Neural cell (in vitro differentiated cells): ENCODE data around the gene MSI2. TPM values are rescaled to one million over a fixed set of nuclear protein-coding genes. Genes with fewer than 3 reads are reported as not detected.

Experiments used
- H2AFZ ChIP-seq: fragments of 200-600, 300-800 bp; sonication (generic), shearing (Covaris generic); 2 replicates; pipeline ENCODE4 v1.6.0; 2014; ENCODE audit warnings: low read depth, mild to moderate bottlenecking, antibody characterized with exemption, low read length, moderate library complexity
- H3F3A ChIP-seq: fragments of 200-600 bp; shearing (Covaris generic); 2 replicates; pipeline ENCODE4 v1.6.1; 2016; ENCODE audit warnings: mild to moderate bottlenecking, moderate library complexity, mixed read lengths, antibody characterized with exemption, low read length; ENCODE audit not compliant: insufficient read depth, poor library complexity, severe bottlenecking
- H3K27ac ChIP-seq: fragments of 200-600, 300-800 bp; sonication (generic), shearing (Covaris generic); 2 replicates; pipeline ENCODE4 v1.5.1; 2014; ENCODE audit warnings: mild to moderate bottlenecking, low read length, moderate library complexity
- H3K27me3 ChIP-seq: fragments of 300-800, 200-600 bp; sonication (generic), shearing (Covaris generic); 2 replicates; pipeline ENCODE4 v1.6.0; 2014; ENCODE audit warnings: mild to moderate bottlenecking, low read depth, low read length, moderate library complexity; ENCODE audit not compliant: insufficient read depth
- H3K36me3 ChIP-seq: fragments of 300-800, 200-600 bp; sonication (generic), shearing (Covaris generic); 2 replicates; pipeline ENCODE4 v1.5.1; 2014; ENCODE audit warnings: mild to moderate bottlenecking, antibody characterized with exemption, low read length, moderate library complexity; ENCODE audit not compliant: insufficient read depth
- H3K4me2 ChIP-seq: fragments of 300-800, 200-600 bp; sonication (generic), shearing (Covaris generic); 2 replicates; pipeline ENCODE4 v1.6.0; 2014; ENCODE audit warnings: mild to moderate bottlenecking, low read length
- H3K4me3 ChIP-seq: fragments of 300-800, 200-600 bp; sonication (generic), shearing (Covaris generic); 2 replicates; pipeline ENCODE4 v1.5.1; 2014; ENCODE audit warnings: mild to moderate bottlenecking, low read length, moderate library complexity
- H3K79me2 ChIP-seq: fragments of 200-600 bp; shearing (Covaris generic); replicated peaks from 2 replicates; pipeline ENCODE4 v1.6.0; 2014; ENCODE audit warnings: mild to moderate bottlenecking, low read length, moderate library complexity; ENCODE audit not compliant: insufficient read depth
- H3K9ac ChIP-seq: fragments of 300-800, 200-600 bp; sonication (generic), shearing (Covaris generic); 2 replicates; pipeline ENCODE4 v1.6.1; 2016; ENCODE audit warnings: mild to moderate bottlenecking, low read length, mixed read lengths
- H3K9me2 ChIP-seq: fragments of 200-600 bp; shearing (Covaris generic); 2 replicates; pipeline ENCODE4 v1.6.1; 2016; ENCODE audit warnings: mild to moderate bottlenecking, low read length, mixed read lengths; ENCODE audit not compliant: insufficient read depth
- H3K9me3 ChIP-seq: fragments of 200-600, 300-800 bp; sonication (generic), shearing (Covaris generic); 2 replicates; pipeline ENCODE4 v1.6.1; 2016; ENCODE audit warnings: mild to moderate bottlenecking, mixed run types, low read length, moderate library complexity, mixed read lengths
- H4K20me1 ChIP-seq: fragments of 200-600 bp; shearing (Covaris generic); 2 replicates; pipeline ENCODE4 v1.6.1; 2016; ENCODE audit warnings: mild to moderate bottlenecking, mixed run types; ENCODE audit not compliant: insufficient read depth
- CTCF ChIP-seq: fragments of 450-650 bp; IDR thresholded peaks from 2 replicates; pipeline ENCODE4 v1.5.1; 2014; ENCODE audit warnings: antibody characterized with exemption, mild to moderate bottlenecking, moderate library complexity; ENCODE audit not compliant: poor library complexity, severe bottlenecking
- EP300 ChIP-seq: fragments of 450-650 bp; conservative IDR thresholded peaks from 2 replicates; pipeline ENCODE4 v1.6.1; 2014; ENCODE audit warnings: antibody characterized with exemption, mild to moderate bottlenecking, moderate library complexity; ENCODE audit not compliant: poor library complexity, severe bottlenecking
- EZH2 ChIP-seq: fragments of 200-600, 300-800 bp; shearing (Covaris generic), sonication (generic); IDR thresholded peaks from 2 replicates; pipeline ENCODE4 v1.6.1; 2014; ENCODE audit warnings: antibody characterized with exemption, low read length, borderline replicate concordance, mild to moderate bottlenecking; ENCODE audit not compliant: insufficient read depth, poor library complexity, severe bottlenecking
- MXI1 ChIP-seq: fragments of 450-650 bp; conservative IDR thresholded peaks from 2 replicates; pipeline ENCODE4 v1.6.1; 2014; ENCODE audit warnings: antibody characterized with exemption, mild to moderate bottlenecking; ENCODE audit not compliant: poor library complexity, severe bottlenecking
- POLR2AphosphoS5 ChIP-seq: IDR thresholded peaks from 2 replicates; pipeline ENCODE4 v1.6.1; 2012
- RAD21 ChIP-seq: fragments of 450-650 bp; conservative IDR thresholded peaks from 2 replicates; pipeline ENCODE4 v1.6.1; 2014; ENCODE audit warnings: antibody characterized with exemption, mild to moderate bottlenecking, moderate library complexity
- REST ChIP-seq: IDR thresholded peaks from 2 replicates; pipeline ENCODE4 v1.6.1; 2012; ENCODE audit warnings: borderline replicate concordance
- SMC3 ChIP-seq: fragments of 450-650 bp; conservative IDR thresholded peaks from 2 replicates; pipeline ENCODE4 v1.6.1; 2014; ENCODE audit warnings: antibody characterized with exemption, mild to moderate bottlenecking, moderate library complexity; ENCODE audit not compliant: poor library complexity
- TAF1 ChIP-seq: IDR thresholded peaks from 2 replicates; pipeline ENCODE4 v1.6.1; 2012; ENCODE audit warnings: low read depth
- polyA plus RNA-seq: library from polyadenylated mRNA; depleted of rRNA; stranded (reverse); fragments of >200 nt; gene quantifications from 2 replicates; pipeline ENCODE4 v1.2.3, GENCODE V29; 2014

The MSI2 gene
- polyA plus RNA-seq, 1 donor from 2014 or later, result 61.4 TPM

- Histone ChIP-seq H3K9me3 (no peaks in the 10 kb centered on the region), H4K20me1 (no peaks in the 10 kb centered on the region), H3K36me3 (peaks cover 6% of the 10 kb centered on the region), H3K9me2 (no peaks in the 10 kb centered on the region), H3K79me2 (peaks cover 66% of the 10 kb centered on the region), H3K9ac (no peak overlapping the region), H3K4me3 (no peak overlapping the region), H2AFZ (no peak overlapping the region), H3K27ac (no peak overlapping the region), H3K27me3 (no peaks in the 10 kb centered on the region), H3K4me2 (no peak overlapping the region), H3F3A (no peaks in the 10 kb centered on the region)
- TF ChIP-seq TAF1 (no peak), REST (no peak)
Observed at GRCh38 chr17:57277923-57278604, 21.7 kb downstream of the MSI2 start.

- Histone ChIP-seq H3K79me2 (peaks cover 62% of the 10 kb centered on the region), H4K20me1 (no peaks in the 10 kb centered on the region), H3K9me3 (no peaks in the 10 kb centered on the region), H3K4me3 (no peak overlapping the region), H3K27ac (no peak overlapping the region), H3K4me2 (no peak overlapping the region), H3F3A (no peaks in the 10 kb centered on the region), H3K27me3 (no peaks in the 10 kb centered on the region), H3K9ac (no peak overlapping the region), H3K9me2 (no peaks in the 10 kb centered on the region), H2AFZ (no peak overlapping the region), H3K36me3 (peaks cover 6% of the 10 kb centered on the region)
- TF ChIP-seq CTCF (no peak), TAF1 (no peak), RAD21 (no peak), POLR2AphosphoS5 (no peak), MXI1 (no peak), EP300 (no peak), SMC3 (no peak), REST (no peak), EZH2 (no peak)
Observed at GRCh38 chr17:57278740-57279387, 22.5 kb downstream of the MSI2 start.
